ENCODE results near the gene OSBPL5. TPM values are rescaled to one million over a fixed set of nuclear protein-coding genes. Genes with fewer than 3 reads are reported as not detected.

The OSBPL5 gene
- total and polyA plus RNA-seq, 10 donors: 5.1 to 91.2 (median 51.0) TPM

GRCh38 chr11:3195251-3196160, 30.4 kb upstream of the OSBPL5 start:
- intact Hi-C loops (cut with DNase I; ENCODE audit: low total_unique reads): no loop called here
- Histone ChIP-seq H3K36me3 (no peaks in the 10 kb centered on the region), H3K4me1 (peaks cover 0 to 35% (median 14%) of the 10 kb centered on the region in 6 donors), H3K27me3 (replicated peaks in 1 of 7) (peaks cover 0 to 26% (median 0%) of the 10 kb centered on the region in 7 donors), H3K4me3 (no peak overlapping the region), H3K27ac (peak overlapping the region in 1 of 8 donors; percentile 18), H3K9me3 (no peaks in the 10 kb centered on the region)
- WGBS, 5 donors: 53 to 69% (median 60%) methylated on average over 15 to 22 of the region's 22 CpGs
- peak; percentile 65 for DNase-seq
- TF ChIP-seq, protein P1, sequence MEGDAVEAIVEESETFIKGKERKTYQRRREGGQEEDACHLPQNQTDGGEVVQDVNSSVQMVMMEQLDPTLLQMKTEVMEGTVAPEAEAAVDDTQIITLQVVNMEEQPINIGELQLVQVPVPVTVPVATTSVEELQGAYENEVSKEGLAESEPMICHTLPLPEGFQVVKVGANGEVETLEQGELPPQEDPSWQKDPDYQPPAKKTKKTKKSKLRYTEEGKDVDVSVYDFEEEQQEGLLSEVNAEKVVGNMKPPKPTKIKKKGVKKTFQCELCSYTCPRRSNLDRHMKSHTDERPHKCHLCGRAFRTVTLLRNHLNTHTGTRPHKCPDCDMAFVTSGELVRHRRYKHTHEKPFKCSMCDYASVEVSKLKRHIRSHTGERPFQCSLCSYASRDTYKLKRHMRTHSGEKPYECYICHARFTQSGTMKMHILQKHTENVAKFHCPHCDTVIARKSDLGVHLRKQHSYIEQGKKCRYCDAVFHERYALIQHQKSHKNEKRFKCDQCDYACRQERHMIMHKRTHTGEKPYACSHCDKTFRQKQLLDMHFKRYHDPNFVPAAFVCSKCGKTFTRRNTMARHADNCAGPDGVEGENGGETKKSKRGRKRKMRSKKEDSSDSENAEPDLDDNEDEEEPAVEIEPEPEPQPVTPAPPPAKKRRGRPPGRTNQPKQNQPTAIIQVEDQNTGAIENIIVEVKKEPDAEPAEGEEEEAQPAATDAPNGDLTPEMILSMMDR (IDR thresholded peaks at IDR 0.05 in 8 of 11, conservative IDR thresholded peaks at IDR 0.05 in 3 of 11): peak in 3 of 11 experiments; percentile 20 to 33 (median 23)
- TF ChIP-seq POLR2A (IDR thresholded peaks at IDR 0.05): no peak

DNA sequence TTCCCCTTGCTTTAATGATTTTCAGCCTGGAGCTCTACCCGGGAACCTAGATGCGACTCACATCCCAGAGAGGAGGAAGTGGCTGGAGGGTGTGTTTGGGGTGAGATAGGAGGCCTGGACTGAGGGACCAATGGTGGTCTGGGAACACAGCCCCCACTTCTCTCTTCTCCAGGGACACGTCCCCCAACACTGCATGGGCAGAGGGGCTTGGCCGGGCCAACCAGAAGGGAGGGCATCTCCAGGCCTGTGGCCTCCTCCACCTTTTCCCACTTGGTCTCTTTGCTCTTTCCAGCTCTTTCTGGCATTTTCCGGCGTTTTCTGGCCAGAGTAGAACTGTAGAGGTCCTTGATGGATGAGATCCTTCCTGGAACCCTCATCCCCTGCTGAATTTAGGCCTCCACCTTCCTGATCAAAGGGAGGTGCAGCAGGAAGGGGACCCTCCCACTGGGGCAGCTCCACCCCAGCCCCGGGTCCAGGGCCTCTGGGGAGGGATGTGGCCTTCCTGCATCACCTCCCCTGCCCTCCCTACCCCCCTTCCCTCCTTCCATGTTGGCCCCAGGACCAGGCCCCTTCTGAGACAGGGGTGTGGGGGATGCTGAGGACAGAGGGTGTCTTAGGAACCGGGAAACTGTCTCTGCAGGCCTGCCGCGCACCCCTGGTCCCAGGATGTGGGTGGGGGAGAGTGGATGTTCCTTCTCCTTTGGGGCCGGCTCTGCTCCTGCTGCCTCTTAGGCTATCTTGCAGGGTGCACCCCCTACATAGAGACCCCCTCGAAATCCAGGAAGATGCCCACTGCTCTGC, 29.1 kb upstream of the OSBPL5 start:
- H3K9me3 ChIP-seq: no peaks in the 10 kb centered on the region
- peaks cover 0 to 35% (median 14%) of the 10 kb centered on the region in 6 donors for H3K4me1 ChIP-seq
- H3K4me3 ChIP-seq: no peak overlapping the region
- peak overlapping the region in 1 of 8 donors; percentile 33 for H3K27ac ChIP-seq
- H3K27me3 ChIP-seq (replicated peaks in 1 of 7): peaks cover 0 to 14% (median 0%) of the 10 kb centered on the region in 7 donors
- no peaks in the 10 kb centered on the region for H3K36me3 ChIP-seq
- TF ChIP-seq, protein P1 (IDR thresholded peaks at IDR 0.05 in 8 of 11, conservative IDR thresholded peaks at IDR 0.05 in 3 of 11): no peak
- TF ChIP-seq POLR2AphosphoS5 (IDR thresholded peaks at IDR 0.05) (no peak), POLR2A (IDR thresholded peaks at IDR 0.05) (no peak)
- intact Hi-C loops (cut with DNase I; ENCODE audit: low total_unique reads): no loop called here
- no peak for DNase-seq
- 55 to 64% (median 58%) methylated on average over 8 to 12 of the region's 12 CpGs for WGBS, 5 donors

DNA sequence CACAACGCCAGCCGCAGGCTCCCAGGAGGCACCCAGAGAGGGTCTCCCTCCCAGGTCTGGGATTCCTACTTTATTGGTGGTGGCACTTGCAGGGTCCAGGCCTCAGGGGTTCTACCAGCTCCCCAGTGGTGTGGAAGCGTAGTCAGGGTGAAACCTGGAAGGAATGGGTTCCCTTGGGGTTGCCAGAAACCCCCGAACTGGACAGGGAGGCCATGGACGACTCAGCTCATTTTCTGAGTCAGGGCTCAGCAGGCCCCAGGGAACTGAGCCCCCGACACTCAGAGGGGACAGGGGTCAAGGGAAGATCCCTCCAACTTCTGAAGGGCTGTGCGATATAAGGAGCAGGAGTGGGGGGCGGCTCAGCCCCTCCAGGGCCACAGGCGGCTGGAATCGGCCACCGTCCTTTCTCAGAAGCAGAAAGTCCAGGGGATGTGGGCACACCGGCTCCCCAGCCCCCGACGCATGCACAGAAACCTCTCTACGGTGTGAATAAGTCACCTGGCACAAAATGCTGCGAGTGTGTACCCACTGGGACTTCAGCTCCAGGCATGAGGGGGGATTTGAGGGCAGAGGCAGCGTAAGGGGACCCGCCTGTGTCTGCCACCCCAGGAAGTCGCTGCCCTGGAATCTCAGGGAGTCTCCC, 28.4 kb upstream of the OSBPL5 start:
- Histone ChIP-seq H3K4me3 (no peak overlapping the region), H3K27ac (peak overlapping the region in 1 of 8 donors; percentile 33), H3K27me3 (replicated peaks in 1 of 7) (peaks cover 0 to 8% (median 0%) of the 10 kb centered on the region in 7 donors), H3K36me3 (no peaks in the 10 kb centered on the region), H3K9me3 (no peaks in the 10 kb centered on the region), H3K4me1 (peaks cover 0 to 35% (median 14%) of the 10 kb centered on the region in 6 donors)
- 75 to 81% (median 79%) methylated on average over 7 to 19 of the region's 19 CpGs for WGBS, 5 donors
- no peak for TF ChIP-seq POLR2A (IDR thresholded peaks at IDR 0.05)
- TF ChIP-seq, protein P1 (IDR thresholded peaks at IDR 0.05 in 8 of 11, conservative IDR thresholded peaks at IDR 0.05 in 3 of 11): no peak
- no peak for TF ChIP-seq POLR2AphosphoS5 (IDR thresholded peaks at IDR 0.05)
- peak; percentile 51 for DNase-seq
- intact Hi-C loops (cut with DNase I; ENCODE audit: low total_unique reads): no loop called here
